HCT116 (cell line): ENCODE results near the gene TAF1D. TPM values are rescaled to one million over a fixed set of nuclear protein-coding genes. Genes with fewer than 3 reads are reported as not detected.

Experiments used
- ATAC-seq: fragments of 200-7000 bp; cut with Tn5 transposase; 2 replicates; pipeline ENCODE4 v1.9.1; 2020; ENCODE audit warnings: mild to moderate bottlenecking, moderate library complexity
- BruUV-seq: library from RNA; stranded (reverse); fragments of 400-500 nt; replicated peaks from 2 replicates; lab custom pipeline; 2021; lab: Mats Ljungman, UMichigan
- CTCF ChIA-PET: fragments of 300-600 bp; sonication (Branson Sonifier 250); formaldehyde crosslinking; loops from one replicate; lab custom pipeline; 2021; ENCODE audit warnings: antibody characterized with exemption; lab: Charles Lee
- POLR2A ChIA-PET: fragments of 300-600, 350-600 bp; sonication (Branson Sonifier 250); formaldehyde crosslinking; loops from one replicate; lab custom pipeline; 2021; ENCODE audit warnings: antibody characterized with exemption; lab: Charles Lee
- RAD21 ChIA-PET, 2 experiments: fragments of 300-600 bp; sonication (Branson Sonifier 250); formaldehyde crosslinking; loops; one replicate each; lab custom pipeline; 2023; ENCODE audit warnings: low total read pairs in 2 of 2; ENCODE audit not compliant: uncharacterized antibody in 2 of 2, unreplicated experiment in 2 of 2, low non-redundant PET in 1 of 2; lab: Charles Lee
- DNase-seq: peaks from one replicate; pipeline ENCODE4 v3.0.0-alpha.2; 2010; ENCODE audit warnings: low read depth, low spot score
- H2AFZ ChIP-seq: fragments of 200-600 bp; shearing (Covaris generic), sonication (generic); 2 replicates; pipeline ENCODE4 v1.6.1; 2017; ENCODE audit warnings: low read depth, mixed run types, mixed read lengths, antibody characterized with exemption, low read length; ENCODE audit not compliant: poor library complexity, severe bottlenecking
- H3K27ac ChIP-seq: 2 replicates; pipeline ENCODE4 v1.5.1; 2012; ENCODE audit warnings: low read depth, low read length
- H3K27me3 ChIP-seq: fragments of 200-600 bp; sonication (generic); 2 replicates; pipeline ENCODE4 v1.6.1; 2016; ENCODE audit warnings: mixed run types, low read length, mixed read lengths; ENCODE audit not compliant: insufficient read depth
- H3K36me3 ChIP-seq, 2 experiments: fragments of 200-500 bp in 1 of 2; fragments of 200-600 bp in 1 of 2; sonication (Bioruptor generic) in 1 of 2; sonication (generic) in 1 of 2; 2 replicates each; pipeline versions ENCODE4 v1.5.1 to v1.6.1; 2014 to 2016; ENCODE audit warnings: low read length in 2 of 2, inconsistent platforms in 1 of 2, mixed read lengths in 1 of 2, mixed run types in 1 of 2; ENCODE audit not compliant: insufficient read depth in 2 of 2, control insufficient read depth in 1 of 2
- H3K4me1 ChIP-seq, 2 experiments: fragments of 200-600 bp in 1 of 2; sonication (generic) in 1 of 2; 2 replicates each; pipeline versions ENCODE4 v1.5.1 to v1.6.1; 2012 to 2017; ENCODE audit warnings: low read length in 2 of 2, inconsistent platforms in 1 of 2, mild to moderate bottlenecking in 1 of 2, mixed read lengths in 1 of 2, mixed run types in 1 of 2, moderate library complexity in 1 of 2; ENCODE audit not compliant: insufficient read depth in 2 of 2, control insufficient read depth in 1 of 2
- H3K4me2 ChIP-seq: fragments of 200-600 bp; sonication (generic); 2 replicates; pipeline ENCODE4 v1.6.1; 2017; ENCODE audit warnings: mixed run types, low read length, mixed read lengths
- H3K4me3 ChIP-seq, 2 experiments: fragments of 200-600 bp in 1 of 2; sonication (generic) in 1 of 2; replicated peaks in 1 of 2; 2 replicates each; pipeline ENCODE4 v1.5.1; 2011 to 2016; ENCODE audit warnings: low read length in 2 of 2, control low read depth in 1 of 2, low read depth in 1 of 2, mild to moderate bottlenecking in 1 of 2, mixed read lengths in 1 of 2, mixed run types in 1 of 2
- H3K79me2 ChIP-seq: fragments of 200-600 bp; sonication (generic); 2 replicates; pipeline ENCODE4 v1.6.1; 2017; ENCODE audit warnings: mild to moderate bottlenecking, mixed run types, low read length, moderate library complexity, mixed read lengths; ENCODE audit not compliant: insufficient read depth
- H3K9ac ChIP-seq: fragments of 200-600 bp; sonication (generic); 2 replicates; pipeline ENCODE4 v1.6.1; 2016; ENCODE audit warnings: low read length, mixed read lengths
- H3K9me2 ChIP-seq: fragments of 200-600 bp; sonication (generic), shearing (Covaris generic); 2 replicates; pipeline ENCODE4 v1.6.1; 2017; ENCODE audit warnings: mixed run types, mild to moderate bottlenecking, moderate library complexity; ENCODE audit not compliant: insufficient read depth
- H3K9me3 ChIP-seq, 2 experiments: fragments of 200-500 bp in 1 of 2; fragments of 200-600 bp in 1 of 2; sonication (Bioruptor generic) in 1 of 2; sonication (generic) in 1 of 2; 2 replicates each; pipeline ENCODE4 v1.6.1; 2014 to 2017; ENCODE audit warnings: low read length in 2 of 2, mixed read lengths in 2 of 2, inconsistent platforms in 1 of 2, low read depth in 1 of 2, mild to moderate bottlenecking in 1 of 2, mixed run types in 1 of 2, moderate library complexity in 1 of 2; ENCODE audit not compliant: control insufficient read depth in 1 of 2, insufficient read depth in 1 of 2
- H4K20me1 ChIP-seq: fragments of 200-600 bp; sonication (generic), shearing (Covaris generic); 2 replicates; pipeline ENCODE4 v1.6.1; 2017; ENCODE audit warnings: mixed run types, mild to moderate bottlenecking, moderate library complexity; ENCODE audit not compliant: insufficient read depth
- EGR1 ChIP-seq: IDR thresholded peaks from 2 replicates; pipeline ENCODE4 v1.6.1; 2012; ENCODE audit warnings: low read depth
- ELF1 ChIP-seq: IDR thresholded peaks from 2 replicates; pipeline ENCODE4 v1.6.1; 2012; ENCODE audit warnings: low read depth, borderline replicate concordance
- FOSL1 ChIP-seq: IDR thresholded peaks from 2 replicates; pipeline ENCODE4 v1.6.1; 2012; ENCODE audit warnings: low read depth
- JUND ChIP-seq: IDR thresholded peaks from 2 replicates; pipeline ENCODE4 v1.6.1; 2012
- RAD21 ChIP-seq: IDR thresholded peaks from 2 replicates; pipeline ENCODE4 v1.6.1; 2012; ENCODE audit warnings: low read depth, mild to moderate bottlenecking
- YY1 ChIP-seq: IDR thresholded peaks from 2 replicates; pipeline ENCODE4 v1.6.1; 2011; ENCODE audit warnings: low read length, low read depth, moderate library complexity, mild to moderate bottlenecking; ENCODE audit not compliant: insufficient replicate concordance; ENCODE audit errors: extremely low read depth
- ZFX ChIP-seq: fragments of 450-650 bp; IDR thresholded peaks from 2 replicates; pipeline ENCODE4 v1.6.1; 2017
- intact Hi-C: fragments of 100-400 bp; cut with micrococcal nuclease; formaldehyde crosslinking; loops from 2 replicates; pipeline ENCODE4 v1.10.0; 2022
- total RNA-seq: library from RNA; stranded (reverse); gene quantifications from one replicate; pipeline ENCODE4 v1.2.1, GENCODE V29; 2021; ENCODE audit not compliant: unreplicated experiment
- TF ChIP-seq, protein P1 (sequence below): IDR thresholded peaks from 2 replicates; pipeline ENCODE4 v1.6.1; 2012; ENCODE audit warnings: low read depth
- TF ChIP-seq, protein P2 (sequence below), 3 experiments: fragments of 200-600 bp in 1 of 3; sonication (generic) in 1 of 3; IDR thresholded peaks in 2 of 3; conservative IDR thresholded peaks in 1 of 3; 2 replicates each; pipeline ENCODE4 v1.5.1; 2012 to 2017; ENCODE audit warnings: low read depth in 2 of 3, low read length in 2 of 3, antibody characterized with exemption in 1 of 3, borderline replicate concordance in 1 of 3, control low read depth in 1 of 3, mild to moderate bottlenecking in 1 of 3, mixed read lengths in 1 of 3, mixed run types in 1 of 3, moderate library complexity in 1 of 3; ENCODE audit not compliant: insufficient read depth in 1 of 3

Gene TAF1D
- total RNA-seq, 1 experiment from 2014 or later = 267 TPM

DNA sequence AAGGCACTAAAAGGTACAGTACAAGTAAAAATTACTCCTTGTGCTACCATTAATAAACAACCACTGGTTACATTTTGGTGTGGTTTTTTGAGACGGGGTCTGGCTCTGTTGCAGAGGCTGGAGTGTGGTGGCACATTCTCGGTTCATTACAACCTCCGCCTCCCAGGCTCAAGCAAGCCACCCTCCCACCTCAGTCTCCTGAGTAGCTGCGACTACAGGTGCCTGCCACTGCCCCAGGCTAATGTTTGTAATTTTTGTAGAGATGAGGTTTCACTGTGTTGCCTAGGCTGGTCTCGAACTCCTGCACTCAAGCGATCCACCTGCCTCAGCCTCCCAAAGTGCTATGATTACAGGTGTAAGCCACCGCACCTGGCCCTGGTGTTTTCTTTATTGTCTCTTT lies 20.8 kb downstream of the TAF1D start (continued):
- no peak for TF ChIP-seq YY1
- TF ChIP-seq FOSL1 = no peak
- TF ChIP-seq EGR1 = no peak
- TF ChIP-seq, all 23 proteins: peak for 0

DNA sequence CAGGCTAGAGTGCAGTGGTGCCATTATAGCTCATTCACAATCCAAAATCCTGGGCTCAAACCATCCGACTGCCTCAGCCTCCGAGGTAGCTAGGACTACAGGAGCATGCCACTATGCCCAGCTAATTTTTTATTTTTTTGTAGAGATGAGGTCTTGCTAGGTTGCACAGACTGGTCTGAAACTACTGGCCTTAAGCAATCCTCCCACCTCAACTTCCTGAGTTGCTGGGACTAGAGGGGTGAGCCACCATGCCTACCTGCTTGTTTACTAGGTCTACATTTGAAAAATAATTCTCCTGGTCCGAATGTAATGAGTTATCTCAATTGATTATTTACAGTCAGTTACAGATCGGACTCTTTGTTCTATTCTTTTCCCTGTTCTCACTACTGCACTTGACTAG lies 22.0 kb downstream of the TAF1D start:
- no peak for DNase-seq
- H3K79me2 ChIP-seq = peaks cover 16% of the 10 kb centered on the region
- H2AFZ ChIP-seq = no peak overlapping the region
- BruUV-seq = no TSS peak
- H3K4me1 ChIP-seq = no peaks in the 10 kb centered on the region
- H3K9ac ChIP-seq = no peak overlapping the region
- peaks cover 13 to 19% of the 10 kb centered on the region in 2 experiments for H3K36me3 ChIP-seq
- H4K20me1 ChIP-seq = no peaks in the 10 kb centered on the region
- CTCF ChIA-PET = interaction anchor here (0.7 kb wide), 1 partner anchor 13 kb away, joined by 3 read pairs; no protein-coding TSS in a partner anchor
- no peaks in the 10 kb centered on the region for H3K9me3 ChIP-seq
- H3K9me2 ChIP-seq = no peaks in the 10 kb centered on the region
- TF ChIP-seq, protein P1, sequence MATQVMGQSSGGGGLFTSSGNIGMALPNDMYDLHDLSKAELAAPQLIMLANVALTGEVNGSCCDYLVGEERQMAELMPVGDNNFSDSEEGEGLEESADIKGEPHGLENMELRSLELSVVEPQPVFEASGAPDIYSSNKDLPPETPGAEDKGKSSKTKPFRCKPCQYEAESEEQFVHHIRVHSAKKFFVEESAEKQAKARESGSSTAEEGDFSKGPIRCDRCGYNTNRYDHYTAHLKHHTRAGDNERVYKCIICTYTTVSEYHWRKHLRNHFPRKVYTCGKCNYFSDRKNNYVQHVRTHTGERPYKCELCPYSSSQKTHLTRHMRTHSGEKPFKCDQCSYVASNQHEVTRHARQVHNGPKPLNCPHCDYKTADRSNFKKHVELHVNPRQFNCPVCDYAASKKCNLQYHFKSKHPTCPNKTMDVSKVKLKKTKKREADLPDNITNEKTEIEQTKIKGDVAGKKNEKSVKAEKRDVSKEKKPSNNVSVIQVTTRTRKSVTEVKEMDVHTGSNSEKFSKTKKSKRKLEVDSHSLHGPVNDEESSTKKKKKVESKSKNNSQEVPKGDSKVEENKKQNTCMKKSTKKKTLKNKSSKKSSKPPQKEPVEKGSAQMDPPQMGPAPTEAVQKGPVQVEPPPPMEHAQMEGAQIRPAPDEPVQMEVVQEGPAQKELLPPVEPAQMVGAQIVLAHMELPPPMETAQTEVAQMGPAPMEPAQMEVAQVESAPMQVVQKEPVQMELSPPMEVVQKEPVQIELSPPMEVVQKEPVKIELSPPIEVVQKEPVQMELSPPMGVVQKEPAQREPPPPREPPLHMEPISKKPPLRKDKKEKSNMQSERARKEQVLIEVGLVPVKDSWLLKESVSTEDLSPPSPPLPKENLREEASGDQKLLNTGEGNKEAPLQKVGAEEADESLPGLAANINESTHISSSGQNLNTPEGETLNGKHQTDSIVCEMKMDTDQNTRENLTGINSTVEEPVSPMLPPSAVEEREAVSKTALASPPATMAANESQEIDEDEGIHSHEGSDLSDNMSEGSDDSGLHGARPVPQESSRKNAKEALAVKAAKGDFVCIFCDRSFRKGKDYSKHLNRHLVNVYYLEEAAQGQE = no peak
- TF ChIP-seq, protein P2, sequence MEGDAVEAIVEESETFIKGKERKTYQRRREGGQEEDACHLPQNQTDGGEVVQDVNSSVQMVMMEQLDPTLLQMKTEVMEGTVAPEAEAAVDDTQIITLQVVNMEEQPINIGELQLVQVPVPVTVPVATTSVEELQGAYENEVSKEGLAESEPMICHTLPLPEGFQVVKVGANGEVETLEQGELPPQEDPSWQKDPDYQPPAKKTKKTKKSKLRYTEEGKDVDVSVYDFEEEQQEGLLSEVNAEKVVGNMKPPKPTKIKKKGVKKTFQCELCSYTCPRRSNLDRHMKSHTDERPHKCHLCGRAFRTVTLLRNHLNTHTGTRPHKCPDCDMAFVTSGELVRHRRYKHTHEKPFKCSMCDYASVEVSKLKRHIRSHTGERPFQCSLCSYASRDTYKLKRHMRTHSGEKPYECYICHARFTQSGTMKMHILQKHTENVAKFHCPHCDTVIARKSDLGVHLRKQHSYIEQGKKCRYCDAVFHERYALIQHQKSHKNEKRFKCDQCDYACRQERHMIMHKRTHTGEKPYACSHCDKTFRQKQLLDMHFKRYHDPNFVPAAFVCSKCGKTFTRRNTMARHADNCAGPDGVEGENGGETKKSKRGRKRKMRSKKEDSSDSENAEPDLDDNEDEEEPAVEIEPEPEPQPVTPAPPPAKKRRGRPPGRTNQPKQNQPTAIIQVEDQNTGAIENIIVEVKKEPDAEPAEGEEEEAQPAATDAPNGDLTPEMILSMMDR (IDR thresholded peaks at IDR 0.05 in 2 of 3, conservative IDR thresholded peaks at IDR 0.05 in 1 of 3; ENCODE audit: borderline replicate concordance in 1 of 3, insufficient read depth in 1 of 3, low read depth in 2 of 3, low read length in 2 of 3) = no peak
- TF ChIP-seq FOSL1 (no peak), RAD21 (no peak), ELF1 (no peak), JUND (no peak), ZFX (no peak)
- POLR2A ChIA-PET = no interaction called here
- H3K4me3 ChIP-seq = no peak overlapping the region
- intact Hi-C loops = no loop called here
- no peaks in the 10 kb centered on the region for H3K27me3 ChIP-seq
- RAD21 ChIA-PET = no interaction called here
- no peak for ATAC-seq
- no peak overlapping the region for H3K27ac ChIP-seq
- H3K4me2 ChIP-seq = no peak overlapping the region
